HG03571 (cell line): ENCODE results near the gene OR14A16.

Experiments
- ATAC-seq: cut with Tn5 transposase; IDR thresholded peaks from one replicate; pipeline ENCODE4 v1.9.1; 2021; ENCODE audit not compliant: unreplicated experiment

OR14A16 gene

GRCh38 chr1:247769603-247770002 lies 54.3 kb downstream of the OR14A16 start:
- ATAC-seq, result no peak
